ENCODE results near the gene DNASE2. TPM values are rescaled to one million over a fixed set of nuclear protein-coding genes. Genes with fewer than 3 reads are reported as not detected.

The DNASE2 gene
- total RNA-seq, 1 donor from 2014 or later, result 26.5 TPM

DNA sequence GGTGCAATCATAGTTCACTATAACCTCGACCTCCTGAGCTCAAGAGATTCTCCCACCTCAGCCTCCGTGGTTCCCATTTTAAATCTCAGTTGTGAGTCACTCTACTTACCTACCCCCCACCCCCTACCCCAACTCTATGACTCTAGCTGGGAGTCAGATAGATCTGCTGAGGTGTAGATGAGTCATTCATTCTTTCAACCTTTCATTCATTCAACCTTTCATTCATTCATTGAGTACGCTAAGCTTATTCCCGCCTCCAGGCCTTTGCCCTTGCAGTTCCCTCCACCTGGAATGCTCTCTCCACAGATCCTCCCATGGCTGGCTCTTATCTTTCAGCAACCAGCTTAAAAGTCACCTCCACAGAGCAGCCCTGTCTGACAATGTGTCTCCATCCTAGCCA, 44.0 kb downstream of the DNASE2 start:
- no peak overlapping the region for H3K27ac Mint-ChIP-seq
- no peak overlapping the region for H3K4me3 Mint-ChIP-seq
- no peak for DNase-seq
- no peaks in the 10 kb centered on the region for H3K36me3 Mint-ChIP-seq (ENCODE audit: low read depth)
- TF ChIP-seq, protein P1, sequence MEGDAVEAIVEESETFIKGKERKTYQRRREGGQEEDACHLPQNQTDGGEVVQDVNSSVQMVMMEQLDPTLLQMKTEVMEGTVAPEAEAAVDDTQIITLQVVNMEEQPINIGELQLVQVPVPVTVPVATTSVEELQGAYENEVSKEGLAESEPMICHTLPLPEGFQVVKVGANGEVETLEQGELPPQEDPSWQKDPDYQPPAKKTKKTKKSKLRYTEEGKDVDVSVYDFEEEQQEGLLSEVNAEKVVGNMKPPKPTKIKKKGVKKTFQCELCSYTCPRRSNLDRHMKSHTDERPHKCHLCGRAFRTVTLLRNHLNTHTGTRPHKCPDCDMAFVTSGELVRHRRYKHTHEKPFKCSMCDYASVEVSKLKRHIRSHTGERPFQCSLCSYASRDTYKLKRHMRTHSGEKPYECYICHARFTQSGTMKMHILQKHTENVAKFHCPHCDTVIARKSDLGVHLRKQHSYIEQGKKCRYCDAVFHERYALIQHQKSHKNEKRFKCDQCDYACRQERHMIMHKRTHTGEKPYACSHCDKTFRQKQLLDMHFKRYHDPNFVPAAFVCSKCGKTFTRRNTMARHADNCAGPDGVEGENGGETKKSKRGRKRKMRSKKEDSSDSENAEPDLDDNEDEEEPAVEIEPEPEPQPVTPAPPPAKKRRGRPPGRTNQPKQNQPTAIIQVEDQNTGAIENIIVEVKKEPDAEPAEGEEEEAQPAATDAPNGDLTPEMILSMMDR (IDR thresholded peaks at IDR 0.05), result no peak
- ChIA-PET CTCF (interaction anchor here (0.7 to 1.0 kb wide), 3 partner anchors 10 to 71 kb away, joined by 3 read pairs; no protein-coding TSS in a partner anchor), POLR2A (interaction anchor here (0.5 to 1.3 kb wide), 4 partner anchors 46 to 155 kb away, joined by 3 to 4 read pairs (median 4); partner anchors contain the start of gene JUNB)
- peaks cover 3% of the 10 kb centered on the region for H3K9me3 Mint-ChIP-seq
- H3K27me3 Mint-ChIP-seq, result peaks cover 66% of the 10 kb centered on the region
- intact Hi-C loops (cut with micrococcal nuclease), result loop anchor here (5.0 kb wide), 1 partner anchor 265 kb away; the partner anchor contains the start of gene LYL1
- no peak for ATAC-seq (ENCODE audit: low read depth)
- H3K4me1 Mint-ChIP-seq, result peaks cover 53% of the 10 kb centered on the region

DNA sequence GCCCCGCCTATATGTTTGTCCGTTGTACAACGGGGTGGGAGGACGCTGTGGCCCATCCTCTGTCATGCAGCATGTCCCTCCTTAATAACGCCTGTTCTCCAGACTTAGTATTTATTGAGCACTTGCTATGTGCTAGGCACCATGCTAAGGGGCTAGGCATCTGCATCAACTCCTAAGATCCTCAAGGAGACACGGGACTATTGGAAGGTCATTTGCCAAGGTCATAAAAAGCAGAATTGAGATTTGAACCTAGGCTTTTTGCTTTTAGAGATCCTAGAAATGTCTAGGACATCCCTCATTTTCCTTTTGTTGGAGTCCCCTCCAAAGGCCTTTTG, 44.8 kb downstream of the DNASE2 start:
- DNase-seq (no peak), ATAC-seq (ENCODE audit: low read depth) (no peak)
- no peak overlapping the region for H3K4me3 Mint-ChIP-seq
- ChIA-PET POLR2A (interaction anchor here (1.3 kb wide), 1 partner anchor 45 kb away, joined by 3 read pairs; the partner anchor contains the start of gene JUNB), CTCF (interaction anchor here (1.0 kb wide), 1 partner anchor 70 kb away, joined by 3 read pairs; no protein-coding TSS in a partner anchor)
- TF ChIP-seq, protein P1 (IDR thresholded peaks at IDR 0.05), result no peak
- no peak overlapping the region for H3K27ac Mint-ChIP-seq
- peaks cover 48% of the 10 kb centered on the region for H3K4me1 Mint-ChIP-seq
- H3K36me3 Mint-ChIP-seq (ENCODE audit: low read depth), result no peaks in the 10 kb centered on the region
- H3K9me3 Mint-ChIP-seq, result peaks cover 3% of the 10 kb centered on the region
- peaks cover 68% of the 10 kb centered on the region for H3K27me3 Mint-ChIP-seq
- intact Hi-C loops (cut with micrococcal nuclease), result loop anchor here (5.0 kb wide), 1 partner anchor 266 kb away; the partner anchor contains the start of gene LYL1

DNA sequence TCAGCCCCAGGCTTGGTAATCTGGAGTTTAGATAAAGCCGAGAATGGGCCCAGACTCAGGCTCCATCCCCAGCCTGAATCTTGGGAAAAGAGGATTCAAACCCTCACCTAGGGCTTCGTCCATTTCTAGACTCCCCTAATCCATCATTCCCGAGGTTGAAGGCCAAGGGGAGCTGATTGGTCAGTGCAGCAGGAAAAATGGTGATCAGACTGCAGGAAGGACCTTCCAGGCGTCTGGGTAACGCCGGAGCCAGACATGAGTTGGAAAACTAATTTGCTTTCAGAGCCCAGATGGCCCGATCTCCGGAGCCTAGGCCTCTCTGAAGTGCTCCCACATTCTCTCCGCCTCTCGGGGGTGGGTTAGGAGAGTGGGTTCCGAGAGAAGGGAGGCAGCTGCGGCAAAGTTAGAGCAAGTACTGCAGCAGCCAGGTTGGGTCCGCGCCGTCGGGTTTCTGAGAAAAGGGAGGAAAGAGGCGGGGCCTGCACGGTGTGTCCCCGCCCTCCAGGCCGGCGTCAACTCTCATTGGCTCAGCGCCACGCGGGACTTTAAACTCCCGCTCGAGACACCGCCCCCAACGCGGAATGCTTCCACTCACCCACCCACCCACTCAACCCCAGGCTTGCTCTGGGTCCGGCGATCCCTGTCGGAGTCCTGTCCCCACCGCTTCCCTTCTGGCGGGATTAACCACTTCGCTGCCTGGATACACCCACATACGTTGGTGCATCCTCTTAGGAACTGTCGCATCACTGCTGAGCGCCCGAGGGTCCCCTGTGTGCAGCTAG, 46.1 kb downstream of the DNASE2 start:
- intact Hi-C loops (cut with micrococcal nuclease), result loop anchor here (5.0 kb wide), 1 partner anchor 267 kb away; the partner anchor contains the start of gene LYL1
- TF ChIP-seq, protein P1 (IDR thresholded peaks at IDR 0.05), result no peak
- no peak for DNase-seq
- H3K27me3 Mint-ChIP-seq, result peaks cover 67% of the 10 kb centered on the region
- no peak overlapping the region for H3K4me3 Mint-ChIP-seq
- H3K36me3 Mint-ChIP-seq (ENCODE audit: low read depth), result no peaks in the 10 kb centered on the region
- H3K9me3 Mint-ChIP-seq, result peaks cover 3% of the 10 kb centered on the region
- ChIA-PET POLR2A (interaction anchor here (0.6 kb wide), 1 partner anchor 281 kb away, joined by 3 read pairs; no protein-coding TSS in a partner anchor), CTCF (no interaction called here)
- ATAC-seq (ENCODE audit: low read depth), result no peak
- H3K27ac Mint-ChIP-seq, result no peak overlapping the region
- peaks cover 36% of the 10 kb centered on the region for H3K4me1 Mint-ChIP-seq

DNA sequence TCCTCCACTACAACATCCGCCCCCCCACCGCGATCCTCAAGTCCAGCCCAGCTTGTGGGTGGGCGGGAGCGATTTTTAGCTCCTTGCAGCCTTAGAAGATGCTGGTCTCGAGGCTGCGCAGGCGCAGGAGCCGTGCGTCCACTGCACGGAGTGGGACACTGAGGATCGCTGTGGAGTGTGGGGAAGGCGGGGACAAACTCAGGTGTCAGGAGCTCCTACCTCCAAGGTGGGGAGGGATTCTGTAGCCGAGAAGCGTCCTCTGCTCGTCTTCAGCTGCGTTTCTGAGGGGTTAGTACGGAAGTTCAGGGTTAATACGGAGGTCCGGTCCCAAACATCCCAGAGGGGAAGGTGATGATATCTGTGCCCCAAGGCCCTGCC, 46.7 kb downstream of the DNASE2 start, which contains the start of gene RTBDN:
Gene RTBDN, minus strand, starts transcription at position 14 of the 378 bp plus-strand sequence. CDS start 4,600 bp downstream, outside the sequence.
- H3K27ac Mint-ChIP-seq, result no peak within 1 kb of the TSS
- TF ChIP-seq, protein P1 (IDR thresholded peaks at IDR 0.05), result no peak
- H3K27me3 Mint-ChIP-seq, result peaks cover 69% of the 10 kb centered on the region
- peaks cover 34% of the 10 kb centered on the region for H3K4me1 Mint-ChIP-seq
- DNase-seq, result no peak
- peak within 1 kb of the TSS; percentile 51 for H3K4me3 Mint-ChIP-seq
- ATAC-seq (ENCODE audit: low read depth), result no peak
- no peaks in the 10 kb centered on the region for H3K36me3 Mint-ChIP-seq (ENCODE audit: low read depth)
- H3K9me3 Mint-ChIP-seq, result peaks cover 3% of the 10 kb centered on the region
- intact Hi-C loops (cut with micrococcal nuclease), result no loop called here
- POLR2A ChIA-PET, result interaction anchor here (0.6 kb wide), 1 partner anchor 280 kb away, joined by 3 read pairs; no protein-coding TSS in a partner anchor
- CTCF ChIA-PET, result no interaction called here
